GM18861 (cell line): ENCODE data around the gene ATG12.
"Not testable (repeated sequence)": the region's sequence is repeated elsewhere in the genome, so short reads cannot be mapped to it uniquely, and the experiment has no call there.

Experiments
- ATAC-seq: cut with Tn5 transposase; IDR thresholded peaks from one replicate; pipeline ENCODE4 v1.9.1; 2021; ENCODE audit not compliant: unreplicated experiment

ATG12 gene

DNA sequence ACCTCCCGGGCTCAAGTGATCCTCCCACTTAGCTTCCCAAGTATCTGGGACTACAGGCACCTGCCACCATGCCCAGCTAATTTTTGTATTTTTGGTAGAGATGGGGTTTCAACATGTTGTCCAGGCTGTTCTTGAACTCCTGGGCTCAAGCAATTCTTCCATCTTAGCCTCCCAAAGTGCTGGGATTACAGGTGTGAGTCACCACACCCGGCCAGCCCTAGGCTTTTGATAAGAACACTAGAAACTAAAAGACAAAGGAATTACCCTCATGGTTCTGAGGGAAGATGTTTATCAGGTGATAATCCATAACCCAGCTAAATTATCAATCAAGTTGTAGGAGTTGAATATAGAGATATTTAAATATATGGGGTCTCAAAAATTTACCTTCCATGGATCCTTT, 33.3 kb downstream of the ATG12 start:
- ATAC-seq, result not testable (repeated sequence)

DNA sequence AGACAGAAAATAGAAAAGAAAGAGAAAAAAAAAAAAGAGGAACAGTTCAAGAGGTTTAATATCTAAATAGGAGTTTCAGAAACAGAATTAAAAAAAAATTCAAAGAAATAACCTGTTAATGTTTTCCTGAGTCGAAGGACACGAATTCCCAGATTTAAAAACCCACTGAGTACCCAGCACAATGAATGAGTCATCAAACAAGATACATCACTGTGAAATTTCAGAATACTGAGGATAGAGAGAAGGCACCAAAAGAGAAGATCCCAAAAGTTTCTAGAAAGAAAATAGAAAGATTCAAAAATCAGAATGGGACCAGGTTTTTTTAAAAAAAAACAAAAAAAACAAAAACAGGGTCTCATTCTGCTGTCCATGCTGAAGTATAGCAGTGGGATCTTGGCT, 33.7 kb downstream of the ATG12 start:
- ATAC-seq, result no peak

DNA sequence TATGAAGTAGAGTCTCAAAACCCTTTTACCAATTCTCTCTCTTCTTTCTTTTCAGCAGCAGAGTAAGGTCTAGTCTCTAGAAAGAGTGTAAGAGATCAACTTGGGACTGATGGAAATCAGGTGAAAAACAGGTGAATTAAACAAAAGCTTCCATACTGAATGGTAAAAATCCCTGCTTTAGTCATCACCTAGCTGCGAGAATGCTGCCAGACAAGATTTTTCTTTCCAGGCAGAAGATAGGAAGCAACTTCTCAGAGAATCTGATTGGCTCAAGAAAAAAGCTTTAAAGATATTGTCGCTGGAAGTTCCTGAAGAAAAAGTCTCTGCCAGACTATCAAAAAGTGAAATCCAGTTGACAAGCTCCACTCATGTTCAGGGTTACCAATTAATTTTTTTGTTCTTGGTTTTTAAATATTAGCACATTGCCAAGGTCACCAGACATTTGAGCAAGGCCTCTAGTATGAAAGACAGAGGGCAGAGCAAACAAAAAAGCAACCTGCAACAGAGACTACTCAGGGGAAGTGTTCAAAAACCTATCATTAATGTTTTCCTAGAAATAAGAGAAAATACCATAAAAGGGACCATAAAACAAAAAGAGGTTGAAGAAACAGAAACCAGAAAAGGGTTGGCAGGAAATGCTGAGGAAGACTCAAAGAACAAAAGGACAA, 34.2 kb downstream of the ATG12 start:
- ATAC-seq, result no peak

DNA sequence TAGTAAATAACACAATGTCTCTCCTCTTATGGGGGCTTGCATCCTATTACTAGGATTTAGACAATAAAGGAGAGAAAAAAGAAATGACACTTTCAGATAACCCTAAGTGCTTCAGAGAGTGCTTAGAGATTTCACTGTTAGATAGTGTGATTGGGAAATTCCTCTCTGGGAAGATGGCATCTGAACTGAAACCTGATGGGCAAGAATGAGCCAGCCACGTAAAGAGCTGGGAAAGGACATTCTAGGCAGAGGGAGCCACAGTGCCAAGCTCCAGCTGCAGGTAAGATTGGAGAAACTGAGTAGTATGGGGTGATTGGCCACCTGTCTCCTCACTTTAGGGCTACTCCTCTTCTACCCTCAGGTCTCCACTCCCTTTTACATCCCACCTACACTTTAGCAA, 39.4 kb downstream of the ATG12 start:
- no peak for ATAC-seq

DNA sequence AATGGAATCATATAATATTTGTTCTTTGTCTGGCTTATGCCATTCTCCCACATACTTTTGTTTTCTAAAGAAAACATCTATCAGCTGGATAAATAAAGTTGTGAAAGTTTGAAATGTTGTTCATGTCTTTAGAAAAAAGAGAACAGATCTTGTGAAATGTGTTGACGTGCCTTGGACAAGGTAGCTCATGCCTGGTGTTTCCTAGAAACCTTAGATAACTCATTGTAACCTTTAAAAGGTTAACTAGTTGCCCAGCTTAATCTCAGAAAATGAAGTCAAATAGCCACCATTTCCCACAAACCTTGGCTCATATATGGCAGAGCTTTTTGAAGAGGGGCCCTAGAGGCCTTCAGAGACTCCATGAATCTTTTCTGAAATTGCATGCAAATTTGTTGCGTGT, 40.2 kb downstream of the ATG12 start:
- ATAC-seq, result no peak

DNA sequence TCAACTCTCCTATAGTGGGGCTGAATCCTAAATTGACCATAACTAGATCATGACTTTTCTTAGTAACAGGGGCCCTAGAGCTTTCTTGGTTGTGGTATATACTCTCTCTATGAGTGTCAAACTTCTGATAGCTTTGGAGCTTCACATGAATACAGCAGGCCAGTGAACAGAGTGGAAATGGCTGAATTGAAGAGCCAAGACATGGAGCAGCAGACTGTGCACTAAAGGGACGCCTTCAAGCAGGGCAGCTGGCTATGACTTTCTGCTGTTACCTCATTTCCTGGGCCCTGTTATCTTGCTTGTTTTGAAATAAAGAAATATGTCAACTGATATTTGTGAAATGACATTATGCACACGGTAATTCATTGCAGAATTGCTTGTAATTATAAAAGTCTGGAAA, 41.3 kb downstream of the ATG12 start:
- no peak for ATAC-seq

DNA sequence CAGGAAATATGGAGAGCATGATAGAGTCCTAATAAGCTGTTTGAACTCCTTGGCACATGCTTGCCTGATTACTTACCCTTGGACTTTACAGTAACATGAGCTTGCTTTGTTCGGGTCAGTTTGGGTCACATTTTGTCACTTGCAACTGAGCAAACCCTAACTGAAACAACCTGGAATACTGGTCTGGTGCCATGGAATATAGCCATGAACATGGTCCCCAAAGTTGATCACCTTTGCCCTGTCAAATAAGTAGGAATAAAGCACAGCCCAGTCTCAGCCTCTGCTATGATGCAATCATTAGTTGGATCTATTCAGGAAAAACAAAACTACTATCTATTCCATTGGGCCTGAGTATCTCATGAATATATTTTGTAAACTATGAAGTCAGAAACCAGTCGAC, 43.1 kb downstream of the ATG12 start:
- ATAC-seq, result no peak

DNA sequence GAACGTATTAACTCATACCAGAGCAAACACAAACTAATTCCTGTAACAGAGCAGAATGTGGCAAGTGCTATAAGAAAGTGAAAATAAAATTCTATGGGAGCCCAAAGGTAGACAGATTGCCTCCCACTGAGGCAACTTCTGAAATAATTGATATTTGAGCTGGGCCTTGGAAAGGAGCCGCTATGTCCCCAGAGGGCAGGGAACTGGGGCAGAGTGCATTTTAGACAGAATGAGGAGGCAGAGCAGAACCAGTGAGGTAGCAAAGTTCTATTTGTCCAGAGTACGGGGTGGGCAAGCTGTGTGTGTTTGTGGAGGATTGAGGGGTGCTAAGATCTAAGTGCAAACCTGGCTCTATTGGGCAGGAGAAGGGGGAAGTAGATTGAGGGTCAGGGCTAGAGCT, 44.7 kb downstream of the ATG12 start:
- no peak for ATAC-seq

DNA sequence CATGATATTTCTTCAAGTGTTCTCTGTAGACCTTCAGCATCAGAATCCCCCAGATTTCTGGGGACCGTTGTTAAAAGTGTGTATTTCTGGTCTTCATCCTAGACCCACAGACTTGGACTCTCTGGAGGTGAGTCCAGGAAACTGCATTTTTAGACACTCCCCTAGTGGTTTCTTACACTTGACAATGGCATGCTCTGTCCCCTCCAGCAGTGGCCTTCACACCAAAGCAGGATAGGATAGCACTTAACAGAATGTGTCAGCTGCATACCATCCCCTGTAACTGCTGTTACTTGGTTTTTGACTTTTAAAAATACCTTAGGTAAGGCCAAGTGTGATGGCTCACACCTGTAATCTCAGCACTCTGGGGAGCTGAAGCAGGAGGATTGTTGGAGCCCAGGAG, 45.7 kb downstream of the ATG12 start:
- ATAC-seq, result no peak

DNA sequence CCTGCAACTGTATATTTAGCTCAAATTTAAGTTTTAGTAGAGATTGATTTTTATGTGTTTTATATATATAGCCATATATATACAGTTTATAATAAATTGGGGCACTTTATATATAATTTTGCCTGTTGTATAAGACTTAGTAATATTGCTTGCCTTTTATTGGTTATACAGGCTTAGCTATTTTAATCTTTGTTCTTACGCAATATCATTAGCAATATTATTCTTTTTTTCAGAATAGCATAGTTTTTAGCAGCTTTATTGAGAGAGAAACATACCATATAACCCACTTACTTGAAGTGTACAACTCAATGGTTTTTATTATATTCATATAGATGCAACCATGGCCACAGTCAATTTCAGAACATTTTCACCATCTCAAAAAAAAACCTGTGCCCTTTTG, 52.9 kb downstream of the ATG12 start:
- ATAC-seq, result no peak

DNA sequence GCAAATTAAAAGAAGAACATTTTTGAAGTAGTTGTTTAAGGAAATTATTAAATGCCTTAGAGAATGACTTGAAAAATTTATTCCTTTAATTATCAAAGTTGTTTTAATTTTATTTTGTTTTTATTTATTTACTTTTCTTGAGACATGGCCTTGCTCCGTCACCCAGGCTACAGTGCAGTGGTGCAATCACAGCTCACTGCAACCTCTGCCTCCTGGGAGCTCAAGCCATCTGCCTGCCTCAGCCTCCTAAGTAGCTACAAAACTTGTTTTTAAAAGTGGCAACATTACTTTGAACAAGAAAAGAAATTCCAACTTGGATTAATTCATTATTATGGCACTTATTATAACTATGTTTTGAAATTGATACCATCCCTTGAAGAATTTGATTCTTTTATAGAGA, 53.9 kb downstream of the ATG12 start:
- no peak for ATAC-seq

DNA sequence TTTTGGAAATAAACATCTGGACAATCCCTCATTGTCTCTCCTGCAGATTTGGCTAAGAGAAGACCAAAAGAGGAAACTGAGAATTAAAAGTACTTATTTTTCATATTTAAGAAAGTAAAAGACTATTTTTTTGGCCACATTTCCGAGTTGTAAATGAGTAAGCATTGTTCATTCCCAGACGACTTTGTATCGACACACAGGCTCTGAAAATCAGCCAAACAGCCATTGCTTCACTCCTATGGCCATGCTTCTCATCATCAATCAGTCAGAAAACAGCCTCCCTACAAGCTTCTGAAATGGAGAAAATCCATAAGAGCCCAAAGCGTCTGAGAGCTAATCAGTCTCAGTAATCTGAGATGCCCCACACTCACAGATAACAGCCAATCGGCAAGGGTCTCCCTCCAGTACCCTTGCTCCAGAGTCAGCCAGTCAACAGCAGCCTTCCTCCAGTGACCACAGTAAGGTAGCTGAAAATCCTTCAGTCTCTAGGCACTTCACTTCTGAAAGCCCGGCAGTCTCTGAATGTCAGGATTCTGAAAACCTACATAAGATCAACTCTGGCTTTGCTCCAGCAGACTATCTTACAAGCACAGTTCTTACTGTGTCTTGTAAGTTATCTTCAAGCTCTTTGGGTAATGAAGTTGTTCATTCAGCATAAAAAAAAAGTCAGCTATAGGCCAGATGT, 55.8 kb downstream of the ATG12 start:
- ATAC-seq, result no peak

DNA sequence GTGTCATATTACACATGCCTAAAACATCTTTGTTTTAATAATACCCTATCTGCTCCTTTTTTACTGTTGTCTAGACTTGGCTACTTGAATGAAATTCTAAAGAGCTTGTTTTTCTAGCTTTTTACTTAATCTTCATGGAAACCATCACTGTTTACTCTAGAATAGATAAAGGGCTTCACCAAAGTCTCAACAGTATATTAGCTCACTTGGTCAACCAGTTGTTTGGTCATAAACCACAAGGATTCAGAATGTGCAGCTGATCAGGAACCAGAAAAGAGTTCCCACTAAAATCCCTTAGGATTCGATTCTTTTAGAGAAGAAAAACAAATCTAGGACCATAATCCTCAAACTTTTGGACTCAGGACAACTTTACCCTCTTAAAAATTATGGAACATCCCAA, 62.9 kb downstream of the ATG12 start:
- ATAC-seq, result no peak
